Neural cell (in vitro differentiated cells): ENCODE measurements around the gene UGT1A1. TPM values are rescaled to one million over a fixed set of nuclear protein-coding genes. Genes with fewer than 3 reads are reported as not detected.

Experiments
- H2AFZ ChIP-seq: fragments of 200-600, 300-800 bp; sonication (generic), shearing (Covaris generic); 2 replicates; pipeline ENCODE4 v1.6.0; 2014; ENCODE audit warnings: low read depth, mild to moderate bottlenecking, antibody characterized with exemption, low read length, moderate library complexity
- H3F3A ChIP-seq: fragments of 200-600 bp; shearing (Covaris generic); 2 replicates; pipeline ENCODE4 v1.6.1; 2016; ENCODE audit warnings: mild to moderate bottlenecking, moderate library complexity, mixed read lengths, antibody characterized with exemption, low read length; ENCODE audit not compliant: insufficient read depth, poor library complexity, severe bottlenecking
- H3K27ac ChIP-seq: fragments of 200-600, 300-800 bp; sonication (generic), shearing (Covaris generic); 2 replicates; pipeline ENCODE4 v1.5.1; 2014; ENCODE audit warnings: mild to moderate bottlenecking, low read length, moderate library complexity
- H3K27me3 ChIP-seq: fragments of 300-800, 200-600 bp; sonication (generic), shearing (Covaris generic); 2 replicates; pipeline ENCODE4 v1.6.0; 2014; ENCODE audit warnings: mild to moderate bottlenecking, low read depth, low read length, moderate library complexity; ENCODE audit not compliant: insufficient read depth
- H3K36me3 ChIP-seq: fragments of 300-800, 200-600 bp; sonication (generic), shearing (Covaris generic); 2 replicates; pipeline ENCODE4 v1.5.1; 2014; ENCODE audit warnings: mild to moderate bottlenecking, antibody characterized with exemption, low read length, moderate library complexity; ENCODE audit not compliant: insufficient read depth
- H3K4me2 ChIP-seq: fragments of 300-800, 200-600 bp; sonication (generic), shearing (Covaris generic); 2 replicates; pipeline ENCODE4 v1.6.0; 2014; ENCODE audit warnings: mild to moderate bottlenecking, low read length
- H3K4me3 ChIP-seq: fragments of 300-800, 200-600 bp; sonication (generic), shearing (Covaris generic); 2 replicates; pipeline ENCODE4 v1.5.1; 2014; ENCODE audit warnings: mild to moderate bottlenecking, low read length, moderate library complexity
- H3K79me2 ChIP-seq: fragments of 200-600 bp; shearing (Covaris generic); replicated peaks from 2 replicates; pipeline ENCODE4 v1.6.0; 2014; ENCODE audit warnings: mild to moderate bottlenecking, low read length, moderate library complexity; ENCODE audit not compliant: insufficient read depth
- H3K9ac ChIP-seq: fragments of 300-800, 200-600 bp; sonication (generic), shearing (Covaris generic); 2 replicates; pipeline ENCODE4 v1.6.1; 2016; ENCODE audit warnings: mild to moderate bottlenecking, low read length, mixed read lengths
- H3K9me2 ChIP-seq: fragments of 200-600 bp; shearing (Covaris generic); 2 replicates; pipeline ENCODE4 v1.6.1; 2016; ENCODE audit warnings: mild to moderate bottlenecking, low read length, mixed read lengths; ENCODE audit not compliant: insufficient read depth
- H3K9me3 ChIP-seq: fragments of 200-600, 300-800 bp; sonication (generic), shearing (Covaris generic); 2 replicates; pipeline ENCODE4 v1.6.1; 2016; ENCODE audit warnings: mild to moderate bottlenecking, mixed run types, low read length, moderate library complexity, mixed read lengths
- H4K20me1 ChIP-seq: fragments of 200-600 bp; shearing (Covaris generic); 2 replicates; pipeline ENCODE4 v1.6.1; 2016; ENCODE audit warnings: mild to moderate bottlenecking, mixed run types; ENCODE audit not compliant: insufficient read depth
- CTCF ChIP-seq: fragments of 450-650 bp; IDR thresholded peaks from 2 replicates; pipeline ENCODE4 v1.5.1; 2014; ENCODE audit warnings: antibody characterized with exemption, mild to moderate bottlenecking, moderate library complexity; ENCODE audit not compliant: poor library complexity, severe bottlenecking
- EP300 ChIP-seq: fragments of 450-650 bp; conservative IDR thresholded peaks from 2 replicates; pipeline ENCODE4 v1.6.1; 2014; ENCODE audit warnings: antibody characterized with exemption, mild to moderate bottlenecking, moderate library complexity; ENCODE audit not compliant: poor library complexity, severe bottlenecking
- EZH2 ChIP-seq: fragments of 200-600, 300-800 bp; shearing (Covaris generic), sonication (generic); IDR thresholded peaks from 2 replicates; pipeline ENCODE4 v1.6.1; 2014; ENCODE audit warnings: antibody characterized with exemption, low read length, borderline replicate concordance, mild to moderate bottlenecking; ENCODE audit not compliant: insufficient read depth, poor library complexity, severe bottlenecking
- MXI1 ChIP-seq: fragments of 450-650 bp; conservative IDR thresholded peaks from 2 replicates; pipeline ENCODE4 v1.6.1; 2014; ENCODE audit warnings: antibody characterized with exemption, mild to moderate bottlenecking; ENCODE audit not compliant: poor library complexity, severe bottlenecking
- POLR2AphosphoS5 ChIP-seq: IDR thresholded peaks from 2 replicates; pipeline ENCODE4 v1.6.1; 2012
- RAD21 ChIP-seq: fragments of 450-650 bp; conservative IDR thresholded peaks from 2 replicates; pipeline ENCODE4 v1.6.1; 2014; ENCODE audit warnings: antibody characterized with exemption, mild to moderate bottlenecking, moderate library complexity
- REST ChIP-seq: IDR thresholded peaks from 2 replicates; pipeline ENCODE4 v1.6.1; 2012; ENCODE audit warnings: borderline replicate concordance
- SMC3 ChIP-seq: fragments of 450-650 bp; conservative IDR thresholded peaks from 2 replicates; pipeline ENCODE4 v1.6.1; 2014; ENCODE audit warnings: antibody characterized with exemption, mild to moderate bottlenecking, moderate library complexity; ENCODE audit not compliant: poor library complexity
- TAF1 ChIP-seq: IDR thresholded peaks from 2 replicates; pipeline ENCODE4 v1.6.1; 2012; ENCODE audit warnings: low read depth
- polyA plus RNA-seq: library from polyadenylated mRNA; depleted of rRNA; stranded (reverse); fragments of >200 nt; gene quantifications from 2 replicates; pipeline ENCODE4 v1.2.3, GENCODE V29; 2014

Gene UGT1A1
- polyA plus RNA-seq, 1 donor from 2014 or later: not detected

DNA sequence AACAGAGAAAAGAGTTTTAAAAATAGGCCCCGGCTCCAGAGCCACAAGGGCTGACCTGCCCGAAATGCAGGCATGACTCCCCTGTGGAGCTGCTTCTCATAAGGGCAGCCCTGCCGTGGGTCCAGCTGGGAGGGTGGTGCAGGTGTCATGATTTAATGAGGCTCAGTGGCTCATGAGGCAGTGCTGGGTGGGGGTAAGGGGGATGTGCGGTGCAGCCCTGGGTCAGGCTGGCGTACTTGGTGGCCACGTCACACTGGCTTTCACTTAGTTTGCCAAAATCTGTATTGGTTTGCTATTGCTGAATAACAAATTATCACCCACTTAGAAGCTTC lies 60.7 kb downstream of the UGT1A1 start:
- Histone ChIP-seq H3K9ac (no peak overlapping the region), H2AFZ (no peak overlapping the region), H4K20me1 (no peaks in the 10 kb centered on the region), H3K27ac (no peak overlapping the region), H3K4me2 (no peak overlapping the region), H3F3A (no peaks in the 10 kb centered on the region), H3K79me2 (no peaks in the 10 kb centered on the region), H3K36me3 (no peaks in the 10 kb centered on the region), H3K27me3 (no peaks in the 10 kb centered on the region), H3K9me2 (no peaks in the 10 kb centered on the region), H3K4me3 (no peak overlapping the region), H3K9me3 (no peaks in the 10 kb centered on the region)
- TF ChIP-seq CTCF (no peak), TAF1 (no peak)

GRCh38 chr2:233821196-233821595 lies 61.1 kb downstream of the UGT1A1 start:
- Histone ChIP-seq H3K27me3 (no peaks in the 10 kb centered on the region), H3K79me2 (no peaks in the 10 kb centered on the region), H3K9ac (no peak overlapping the region), H3K9me2 (no peaks in the 10 kb centered on the region), H3K27ac (no peak overlapping the region), H3K4me2 (no peak overlapping the region), H3K9me3 (no peaks in the 10 kb centered on the region), H3K36me3 (no peaks in the 10 kb centered on the region), H4K20me1 (no peaks in the 10 kb centered on the region), H3K4me3 (no peak overlapping the region), H3F3A (no peaks in the 10 kb centered on the region), H2AFZ (no peak overlapping the region)
- no peak for TF ChIP-seq SMC3
- TF ChIP-seq CTCF: no peak
- TF ChIP-seq RAD21: no peak

- Histone ChIP-seq H3K9me2 (no peaks in the 10 kb centered on the region), H4K20me1 (no peaks in the 10 kb centered on the region), H3K9me3 (no peaks in the 10 kb centered on the region), H3K9ac (no peak overlapping the region), H3K27me3 (no peaks in the 10 kb centered on the region), H3K4me3 (no peak overlapping the region), H3K4me2 (no peak overlapping the region), H3K36me3 (no peaks in the 10 kb centered on the region), H3K27ac (no peak overlapping the region), H2AFZ (no peak overlapping the region), H3K79me2 (no peaks in the 10 kb centered on the region), H3F3A (no peaks in the 10 kb centered on the region)
- TF ChIP-seq CTCF (no peak), MXI1 (no peak), EP300 (no peak), RAD21 (no peak), REST (no peak), EZH2 (no peak), TAF1 (no peak), POLR2AphosphoS5 (no peak), SMC3 (no peak)
Observed at GRCh38 chr2:233821709-233822100, 61.6 kb downstream of the UGT1A1 start.
